NCI-H2196 treated with DMSO at 0.1 percent for 48 hours (cell line): Measurements from ENCODE around the gene ARID4B.
"Not testable (repeated sequence)": the region's sequence is repeated elsewhere in the genome, so short reads cannot be mapped to it uniquely, and the experiment has no call there.

Experiments
- DNase-seq: peaks from one replicate; lab custom pipeline; 2025; ENCODE audit not compliant: unreplicated experiment; lab: John Stamatoyannopoulos, UW

ARID4B gene

DNA sequence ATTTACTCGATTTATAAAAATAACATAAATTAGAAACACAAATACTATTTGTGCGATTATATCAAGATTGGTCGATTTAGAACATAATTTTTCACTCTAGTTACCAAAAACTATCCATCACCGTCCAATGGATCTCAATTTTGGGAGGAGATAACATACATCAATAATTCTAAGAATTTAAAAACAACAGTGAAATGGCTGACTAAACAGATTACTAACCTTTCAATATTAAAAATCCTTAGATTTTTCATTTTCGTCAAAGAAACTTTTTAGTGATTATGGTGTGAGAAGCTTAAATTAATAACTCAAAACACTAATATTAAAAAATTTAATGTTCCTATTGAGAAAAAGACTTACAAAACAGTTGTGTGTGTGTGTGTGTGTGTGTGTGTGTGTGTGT lies 91.9 kb downstream of the ARID4B start:
- no peak for DNase-seq

DNA sequence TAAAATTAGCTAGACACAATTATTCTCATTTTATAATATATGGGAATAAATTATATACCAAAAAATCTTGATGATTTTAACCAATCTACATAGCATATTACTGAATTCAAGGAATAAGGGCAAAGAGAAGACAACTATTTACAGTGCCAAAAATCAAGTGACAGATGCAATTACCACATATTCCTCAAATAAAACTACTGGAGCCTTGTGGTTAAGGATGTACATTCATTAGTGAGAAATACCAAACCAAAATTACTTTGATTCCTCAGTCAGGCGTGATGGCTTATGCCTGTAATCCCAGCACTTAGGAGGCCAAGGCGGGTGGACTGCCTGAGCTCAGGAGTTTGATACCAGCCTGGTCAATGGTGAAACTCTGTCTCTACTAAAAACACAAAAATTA lies 98.1 kb downstream of the ARID4B start:
- no peak for DNase-seq

DNA sequence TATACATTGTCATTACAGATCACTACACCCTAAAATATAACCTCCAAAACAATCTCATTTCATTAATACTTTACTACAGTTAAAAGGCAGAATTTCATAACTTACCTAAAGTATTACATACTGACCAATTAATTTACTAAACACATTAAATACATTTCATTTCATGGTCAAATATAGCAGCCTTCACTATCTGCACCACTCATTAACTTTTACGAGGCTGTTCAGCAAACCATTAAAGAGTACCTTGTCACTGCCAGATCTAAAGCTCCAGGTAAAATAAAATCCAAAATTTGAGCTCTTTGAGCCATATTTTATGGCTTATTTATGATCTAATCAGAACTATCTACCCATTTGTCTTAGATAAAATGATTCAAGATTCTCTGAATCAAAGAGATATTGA lies 100.6 kb downstream of the ARID4B start:
- DNase-seq = no peak

DNA sequence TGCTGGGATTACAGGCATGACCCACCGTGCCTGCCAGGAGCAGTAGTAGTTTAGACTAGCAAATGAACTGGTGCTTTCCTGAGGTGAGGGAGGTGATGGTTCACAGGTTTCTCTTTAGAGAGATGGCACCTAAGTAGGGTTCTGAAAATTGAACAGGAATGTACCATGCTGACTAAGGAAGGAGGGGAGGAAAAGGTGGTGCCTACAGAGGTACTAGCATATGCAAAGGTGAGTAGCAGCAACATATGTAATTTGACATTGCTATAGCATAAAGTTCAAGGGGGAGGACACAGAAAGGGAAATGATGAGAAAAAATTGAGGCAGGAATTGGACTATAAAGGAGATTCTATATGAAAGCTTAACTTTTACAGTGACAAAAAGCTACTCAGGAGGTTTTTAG lies 101.0 kb downstream of the ARID4B start:
- DNase-seq = no peak

DNA sequence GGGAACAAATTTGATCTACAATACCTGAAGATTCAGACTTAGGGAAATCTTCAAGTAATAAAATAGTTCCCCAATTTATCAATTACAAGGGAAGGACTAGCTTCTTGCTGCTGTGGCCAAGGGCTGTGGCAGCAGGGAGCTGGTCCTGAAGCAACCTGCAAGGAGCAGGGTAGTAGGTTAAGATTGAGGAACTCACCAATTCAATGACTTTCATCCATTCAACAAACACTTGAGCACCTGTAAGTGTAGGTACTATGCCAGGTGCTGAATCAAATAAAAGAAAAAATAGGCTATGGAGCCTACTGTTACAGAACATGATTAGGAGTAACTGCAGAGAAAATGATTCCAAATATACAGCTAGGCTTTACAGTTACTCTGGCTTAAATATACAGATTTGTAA lies 102.7 kb downstream of the ARID4B start:
- DNase-seq = no peak

DNA sequence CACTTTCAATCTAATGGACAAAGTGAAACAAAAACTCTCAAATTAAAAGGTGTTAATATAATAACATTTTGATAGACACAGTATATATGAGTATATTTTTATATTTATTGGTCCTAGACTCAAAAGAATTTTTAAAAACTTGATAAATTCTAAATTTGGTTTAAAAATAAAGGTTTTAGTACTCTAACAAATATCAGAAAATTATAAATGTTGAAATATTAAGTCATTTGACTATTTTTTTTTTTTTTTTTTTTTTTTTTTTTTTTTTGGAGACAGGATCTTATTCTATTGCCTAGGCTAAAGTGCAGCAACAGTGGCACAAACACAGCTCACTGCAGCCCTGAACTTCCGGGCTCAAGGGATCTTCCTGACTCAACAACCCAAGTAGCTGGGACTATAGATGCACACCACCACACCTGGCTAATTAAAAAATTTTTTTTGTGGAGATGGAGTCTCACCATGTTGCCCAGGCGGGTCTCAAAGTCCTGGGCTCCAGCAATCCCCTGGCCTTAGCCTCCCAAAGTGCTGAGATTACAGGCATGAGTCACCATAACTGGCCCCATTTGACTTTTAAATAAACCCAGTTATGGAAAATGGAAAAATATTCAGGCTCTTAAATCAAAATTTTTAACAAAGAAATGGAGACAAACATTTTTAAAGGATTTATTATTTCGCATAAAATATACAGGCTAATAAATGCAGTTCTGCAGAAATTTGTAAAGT lies 106.2 kb downstream of the ARID4B start:
- no peak for DNase-seq

DNA sequence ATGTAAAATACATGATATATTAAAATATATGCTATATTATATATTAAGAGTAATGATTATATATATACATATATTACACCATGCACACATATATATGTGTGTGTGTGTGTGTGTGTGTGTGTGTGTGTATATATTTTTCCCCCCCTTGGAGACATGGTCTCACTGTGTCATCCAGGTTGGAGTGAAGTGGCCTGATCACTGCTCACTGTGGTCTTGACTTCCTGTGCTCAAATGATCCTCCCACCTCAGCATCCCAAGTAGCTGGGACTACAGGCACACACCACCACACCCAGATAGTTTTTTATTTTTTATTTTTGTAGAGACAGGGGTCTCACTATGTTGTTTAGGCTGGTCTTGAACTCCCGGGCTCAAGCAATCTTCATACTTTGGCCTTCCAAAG lies 112.5 kb downstream of the ARID4B start:
- DNase-seq = no peak

DNA sequence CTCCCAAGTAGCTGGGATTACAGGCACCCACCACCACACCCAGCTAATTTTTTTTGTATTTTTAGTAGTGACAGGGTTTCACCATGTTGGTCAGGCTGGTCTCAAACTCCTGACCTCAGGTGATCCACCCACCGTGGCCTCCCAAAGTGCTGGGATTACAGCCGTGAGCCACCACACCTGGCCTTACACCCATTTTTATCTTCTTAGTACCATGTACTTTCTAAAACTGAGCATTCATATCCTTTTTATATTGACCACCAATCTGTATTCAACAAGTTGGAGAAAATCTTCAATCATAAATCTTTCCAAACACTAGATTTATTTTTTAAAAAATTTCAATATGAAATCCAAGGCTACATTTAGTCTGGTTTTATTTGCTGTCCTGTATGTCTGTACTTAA lies 113.0 kb downstream of the ARID4B start:
- DNase-seq = not testable (repeated sequence)

DNA sequence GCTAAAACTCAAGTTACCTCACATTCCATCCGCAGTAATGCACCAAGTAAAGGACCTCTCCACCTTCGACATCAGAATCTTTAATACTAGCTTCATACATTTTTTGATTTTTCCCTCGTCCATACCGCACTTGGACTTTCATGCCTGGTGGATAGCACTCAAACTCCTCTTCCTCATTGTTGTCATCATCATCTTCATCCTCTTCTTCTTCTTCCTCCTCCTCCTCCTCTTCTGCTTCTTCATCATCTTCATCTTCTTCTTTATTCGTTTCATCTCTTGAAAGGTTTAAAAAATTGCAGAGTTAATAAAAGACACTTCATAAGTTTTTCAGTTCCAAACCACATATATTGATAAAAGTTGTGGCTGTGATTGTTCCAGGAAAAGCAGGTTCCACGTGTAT lies 114.2 kb downstream of the ARID4B start:
- no peak for DNase-seq

DNA sequence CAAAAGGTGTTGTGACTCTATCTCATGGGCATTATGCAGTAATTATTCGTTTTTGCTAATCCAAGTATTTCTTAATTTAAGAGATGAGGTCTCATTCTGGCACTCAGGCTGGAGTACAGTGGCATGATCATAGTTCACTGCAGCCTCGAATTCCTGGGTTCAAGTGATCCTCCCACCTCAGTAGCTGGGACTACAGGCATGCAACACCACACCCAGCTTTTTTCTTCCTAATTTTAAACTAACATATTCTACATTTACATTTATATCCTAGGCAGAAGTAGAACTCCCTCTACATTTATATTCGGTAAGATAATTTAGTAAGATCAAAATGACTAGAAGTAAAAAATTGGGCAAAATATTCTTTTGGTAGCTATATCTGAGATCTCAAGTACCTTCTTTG lies 116.5 kb downstream of the ARID4B start:
- DNase-seq = no peak

DNA sequence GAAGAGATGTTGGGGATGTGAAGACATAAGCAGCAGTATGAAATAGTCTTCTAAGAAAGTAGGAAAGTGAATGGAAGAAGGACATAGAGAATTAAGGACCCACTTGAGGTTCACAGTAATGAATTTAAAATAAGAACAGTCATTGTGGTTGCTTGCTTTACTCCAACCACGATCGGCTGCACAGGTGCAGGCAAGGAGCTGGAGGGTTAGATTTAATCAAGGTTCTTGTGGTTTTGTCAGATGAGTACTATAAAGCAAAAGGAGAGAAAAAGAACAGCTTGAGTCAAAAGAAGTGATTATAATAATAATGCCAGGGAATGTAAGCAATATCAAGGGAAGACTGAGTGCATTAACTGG lies 120.8 kb downstream of the ARID4B start:
- DNase-seq = no peak

DNA sequence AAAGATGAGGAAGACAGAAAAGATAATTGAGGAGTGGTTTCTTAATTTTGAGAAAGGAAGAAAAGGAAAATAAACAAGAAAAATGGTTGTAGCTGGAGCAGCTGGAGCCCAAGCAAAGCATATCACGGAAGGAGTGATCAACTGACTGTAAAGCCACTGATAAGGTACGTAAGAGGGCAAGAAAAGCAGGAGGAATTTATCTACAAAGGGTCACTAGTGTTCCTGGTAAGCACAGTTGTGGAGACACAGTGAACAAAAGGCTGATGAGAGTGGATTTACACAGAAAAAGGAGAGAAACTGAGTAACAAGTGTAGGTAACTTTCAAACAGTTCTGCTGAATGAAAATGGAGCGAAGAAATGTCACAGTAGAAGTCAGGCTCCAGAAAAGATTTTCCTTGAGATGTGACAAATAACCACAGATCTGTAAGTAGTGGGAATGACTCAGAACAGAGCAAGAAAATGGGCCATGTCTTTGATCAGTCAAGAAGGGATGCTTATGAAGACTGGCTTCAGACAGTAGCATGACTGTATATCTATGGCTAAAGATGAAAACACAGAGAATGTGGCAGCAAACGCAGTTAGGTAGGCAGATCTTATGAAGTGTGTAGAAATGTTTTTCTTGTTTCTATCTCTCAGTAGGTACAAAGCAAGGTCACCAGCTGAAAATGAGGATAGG lies 121.3 kb downstream of the ARID4B start:
- DNase-seq = no peak

DNA sequence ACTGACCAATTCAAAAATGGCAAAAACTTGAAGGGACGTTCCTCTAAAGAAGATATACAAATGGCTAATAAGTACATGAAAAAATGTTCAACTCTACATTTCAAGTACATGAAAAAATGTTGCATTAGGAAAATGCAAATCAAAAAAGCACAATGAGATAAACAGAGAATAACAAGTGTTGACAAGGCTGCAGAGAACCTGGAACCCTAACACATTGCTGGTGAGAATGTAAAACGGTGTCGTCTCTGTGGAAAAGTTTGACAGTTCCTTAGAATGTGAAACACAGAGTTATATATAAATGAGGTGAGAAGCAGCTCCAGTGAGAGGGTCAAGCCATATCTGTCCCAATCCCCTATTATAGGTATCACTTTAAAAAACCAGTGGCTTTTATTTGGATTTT lies 122.3 kb downstream of the ARID4B start:
- DNase-seq = no peak

DNA sequence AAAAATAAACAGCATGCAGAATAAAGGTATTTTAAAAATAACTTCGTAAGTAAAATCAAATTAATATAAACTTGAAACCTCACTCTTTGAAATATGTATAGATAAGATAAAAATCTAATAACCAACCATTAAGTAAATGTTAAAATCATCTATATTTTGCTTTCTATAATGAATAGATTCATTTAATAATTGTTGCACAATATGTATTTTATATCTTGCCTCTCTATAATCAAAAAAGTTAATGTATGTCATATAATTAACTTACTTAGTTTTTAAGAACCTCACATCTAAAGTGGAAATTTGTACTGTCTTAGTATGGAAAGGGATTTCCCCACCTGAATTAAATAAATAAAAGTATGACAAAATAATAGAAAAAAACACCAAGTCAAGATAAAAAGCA lies 124.6 kb downstream of the ARID4B start:
- no peak for DNase-seq

DNA sequence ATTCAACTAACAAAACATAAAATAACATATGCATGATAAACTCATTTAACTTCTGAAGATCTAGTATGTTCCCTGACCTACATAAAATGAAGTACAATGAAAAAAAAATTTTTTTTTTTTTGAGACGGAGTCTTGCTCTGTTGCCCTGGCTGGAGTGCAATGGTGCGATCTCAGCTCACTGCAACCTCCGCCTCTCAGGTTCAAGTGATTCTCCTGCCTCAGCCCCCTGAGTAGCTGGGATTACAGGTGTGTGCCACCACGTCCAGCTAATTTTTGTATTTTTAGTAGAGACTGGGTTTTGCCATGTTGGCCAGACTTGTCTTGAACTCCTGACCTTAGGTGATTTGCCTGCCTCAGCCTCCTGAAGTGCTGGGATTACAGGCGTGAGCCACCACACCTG lies 125.5 kb downstream of the ARID4B start:
- not testable (repeated sequence) for DNase-seq

DNA sequence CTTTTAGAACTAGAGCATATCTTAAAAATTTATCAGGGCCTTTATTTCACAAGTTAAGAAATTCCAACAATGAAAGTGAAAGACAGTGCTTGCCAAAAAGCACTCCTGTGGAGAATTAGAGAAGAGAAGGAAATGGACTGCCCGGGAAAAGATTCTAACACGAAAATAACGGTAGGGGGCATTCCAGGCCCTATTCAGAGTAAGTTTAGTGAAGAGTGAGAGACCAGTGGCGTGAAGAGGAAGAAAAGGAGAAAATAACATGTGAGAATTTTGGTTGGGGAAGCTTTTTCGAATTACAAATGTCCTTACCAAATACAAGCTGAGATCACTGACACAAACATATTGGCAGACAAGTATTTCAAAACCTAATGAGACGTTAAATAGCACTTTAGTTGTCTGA lies 128.5 kb downstream of the ARID4B start:
- DNase-seq = no peak

DNA sequence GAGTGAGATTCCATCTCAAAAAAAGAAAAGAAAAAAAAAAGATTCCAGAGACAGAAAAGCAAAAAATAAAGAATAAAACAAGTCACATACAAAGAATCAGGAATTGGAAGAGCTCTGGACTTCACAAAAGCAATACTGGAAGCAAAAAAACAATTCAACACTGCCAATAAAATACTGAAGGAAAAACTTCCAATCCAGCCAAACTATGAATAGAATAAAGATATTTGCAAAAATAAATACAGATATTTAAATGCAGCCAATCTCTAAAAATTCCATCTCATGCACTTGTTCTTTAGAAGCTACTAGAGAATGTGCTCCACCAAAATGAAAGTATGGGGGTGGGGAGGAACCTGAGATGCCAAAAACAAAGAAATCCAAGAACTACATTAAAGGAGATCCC lies 137.5 kb downstream of the ARID4B start:
- no peak for DNase-seq

DNA sequence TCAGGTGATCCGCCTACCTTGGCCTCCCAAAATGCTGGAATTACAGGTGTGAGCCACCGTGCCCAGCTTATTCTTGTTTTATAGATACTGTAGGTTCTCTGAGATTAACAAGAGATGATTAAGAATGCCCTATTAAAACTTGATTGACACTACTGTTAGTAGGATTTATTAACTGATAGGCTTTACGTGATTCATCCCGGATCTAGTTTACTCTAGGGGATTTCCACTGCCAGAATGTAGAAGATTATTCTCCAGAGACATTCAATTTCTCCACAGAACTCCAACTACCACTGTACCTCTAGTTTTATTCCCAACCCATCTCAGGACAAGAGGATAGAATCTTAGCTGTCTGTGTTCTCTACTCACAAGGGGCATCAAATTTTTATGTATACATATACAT lies 140.7 kb downstream of the ARID4B start:
- DNase-seq = no peak

DNA sequence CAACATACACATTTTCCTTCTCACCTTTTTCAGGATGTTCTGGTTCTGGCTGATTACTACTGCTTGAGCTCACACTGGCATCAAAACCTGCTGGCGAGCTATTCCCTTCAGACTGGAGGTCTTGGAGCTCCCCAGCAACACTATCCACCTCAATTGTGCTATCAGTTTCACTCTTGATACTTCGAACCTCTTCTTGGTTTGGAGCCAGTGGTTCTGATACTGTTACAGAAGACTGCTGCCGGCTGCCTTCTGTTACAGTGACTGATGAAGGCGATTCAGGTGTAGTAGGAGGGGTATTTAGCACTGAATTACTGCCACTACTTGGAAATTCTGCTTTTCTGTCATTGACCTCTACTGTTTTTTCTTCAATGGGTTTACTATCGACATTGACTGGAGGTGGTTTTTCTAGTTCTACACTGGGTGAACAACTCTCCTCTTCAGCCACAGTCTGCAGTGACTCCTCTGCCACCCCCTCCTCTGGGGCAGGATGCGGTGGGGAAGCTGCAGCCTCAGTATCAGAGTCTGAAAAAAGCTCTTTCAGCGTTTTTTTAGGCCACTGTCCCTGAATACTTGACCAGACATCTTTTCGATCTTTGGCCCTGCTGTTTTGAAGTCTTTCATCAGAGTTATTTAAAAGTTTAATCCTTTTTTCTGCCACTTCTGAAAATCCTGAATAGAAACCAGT lies 146.3 kb downstream of the ARID4B start:
- no peak for DNase-seq

DNA sequence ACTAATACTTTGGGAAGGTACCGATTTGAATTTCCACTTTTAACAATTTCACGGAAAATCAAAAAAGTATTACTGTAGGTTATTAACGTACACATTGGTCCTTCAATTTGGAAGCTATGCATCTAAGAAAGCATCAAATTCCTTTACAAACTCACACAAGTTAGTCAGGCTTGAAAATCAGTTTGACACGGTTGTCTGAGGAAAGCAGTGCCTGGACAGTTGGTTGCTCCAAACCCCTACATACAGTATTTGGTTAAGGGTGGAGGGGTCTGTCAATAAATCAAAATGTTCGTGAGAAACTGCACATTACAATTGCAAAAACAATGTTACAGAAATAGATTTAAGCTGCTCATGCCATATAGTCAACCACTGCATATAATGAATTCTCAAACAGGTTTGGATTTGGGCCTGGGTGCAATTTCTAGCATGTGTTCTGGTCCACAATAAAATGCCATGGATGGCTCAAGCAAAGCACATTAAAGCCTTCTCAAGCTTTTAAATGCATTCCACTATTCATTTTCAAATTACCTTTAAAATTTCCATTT lies 147.0 kb downstream of the ARID4B start:
- no peak for DNase-seq

DNA sequence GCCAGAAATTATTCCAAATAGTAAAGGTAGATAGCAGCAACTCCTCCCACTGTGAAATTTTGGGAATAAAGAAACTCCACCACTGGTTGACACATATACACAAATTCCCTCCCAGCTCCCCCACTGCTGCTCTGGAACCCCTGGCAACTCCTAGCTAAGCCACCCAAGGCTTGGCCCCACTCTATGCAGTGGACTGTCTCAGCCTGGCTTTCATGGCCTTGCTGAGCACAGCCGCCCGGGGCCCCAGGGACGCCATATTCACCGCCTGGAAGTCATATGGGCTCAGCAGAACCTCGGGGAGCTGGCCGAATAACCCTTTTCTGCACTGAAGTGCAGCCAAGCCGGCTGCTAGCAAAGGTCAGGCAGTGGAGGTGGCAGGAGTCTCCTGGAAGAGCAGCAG lies 151.5 kb downstream of the ARID4B start:
- no peak for DNase-seq

DNA sequence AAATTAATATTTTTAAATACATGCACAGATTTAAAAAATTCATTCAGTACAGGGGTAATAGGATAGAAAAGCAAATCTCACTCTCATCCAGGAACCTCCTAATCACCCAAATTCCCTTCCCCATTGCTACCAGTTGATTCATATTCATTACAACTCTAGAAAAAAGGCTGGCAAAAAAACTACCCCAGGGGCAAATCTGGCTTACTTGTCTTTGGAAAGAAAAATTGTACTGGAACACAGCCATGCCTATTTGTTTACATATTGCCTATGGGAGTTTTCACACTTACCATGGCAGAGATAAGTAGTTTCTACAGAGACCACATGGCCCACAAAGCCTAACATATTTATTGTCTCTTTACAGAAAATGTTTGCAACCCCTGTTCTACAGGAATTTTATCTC lies 158.0 kb downstream of the ARID4B start:
- DNase-seq = no peak
